Pancreas (tissue), 10 donors: ENCODE measurements around the gene CALM1. TPM values are rescaled to one million over a fixed set of nuclear protein-coding genes. Genes with fewer than 3 reads are reported as not detected.

Source experiments
- ATAC-seq, 4 donors: fragments of 200-7000 bp; cut with Tn5 transposase; one replicate each; pipeline versions ENCODE4 v1.8.0 to v1.9.1; 2020; ENCODE audit warnings: mild to moderate bottlenecking in 4 of 4, moderate library complexity in 4 of 4
- DNase-seq, 6 donors: peaks; one replicate each; pipeline ENCODE4 v3.0.0-alpha.2; 2020
- FAIRE-seq: peaks from 2 replicates; lab custom pipeline; 2012; peaks lifted over from hg19 to GRCh38; lab: Jason Lieb, UNC
- H3K27ac ChIP-seq, 4 donors: fragments of 200-600 bp; sonication (generic); 1 replicate in 3 of 4; 2 replicates in 1 of 4; pipeline versions ENCODE4 v1.5.0 to v1.8.0; 2020
- H3K27me3 ChIP-seq, 4 donors: fragments of 200-600 bp; one replicate each; pipeline ENCODE4 v1.8.0; 2021
- H3K36me3 ChIP-seq, 3 donors: fragments of 200-600 bp; sonication (generic) in 1 of 3; one replicate each; pipeline versions ENCODE4 v1.5.0 to v1.8.0; 2020 to 2021
- H3K4me1 ChIP-seq, 3 donors: fragments of 200-600 bp; one replicate each; pipeline ENCODE4 v1.8.0; 2021
- H3K4me3 ChIP-seq, 4 donors: fragments of 200-600 bp; sonication (generic) in 2 of 4; one replicate each; pipeline versions ENCODE4 v1.5.0 to v1.8.0; 2020 to 2021
- H3K9me3 ChIP-seq, 4 donors: fragments of 200-600 bp; one replicate each; pipeline ENCODE4 v1.8.0; 2021
- CTCF ChIP-seq, 4 donors: fragments of 200-600 bp; sonication (generic) in 3 of 4; IDR thresholded peaks; one replicate each; pipeline versions ENCODE4 v1.5.0 to v1.8.0; 2021; ENCODE audit warnings: antibody characterized with exemption in 4 of 4
- WGBS, 2 donors: extraction: QIAGEN DNeasy Blood & Tissue Kit; methylation state at CpG; one replicate each; pipeline ENCODE4 v1.1.7; 2013; 5-methylcytosine and 5-hydroxymethylcytosine counted together
- intact Hi-C, 3 donors: fragments of 100-400 bp; cut with DNase I; formaldehyde crosslinking; loops; one replicate each; pipeline versions ENCODE4 v1.11.1 to v1.14.2; 2022
- polyA plus RNA-seq, 2 donors: library from polyadenylated mRNA; stranded (reverse); fragments of 200-250 nt; gene quantifications; one replicate each; pipeline ENCODE4 v1.2.3, GENCODE V29; 2013
- total RNA-seq, 6 donors: library from RNA; stranded (reverse); fragmentation: NEBNext Ultra II Directional in 4 of 6; extraction: Animal tissue kit (Norgen Biotek cat#: 25700) in 4 of 6; gene quantifications; one replicate each; pipeline versions ENCODE4 v1.2.1 to v1.2.4, GENCODE V29; 2021 to 2023
- donor health status: healthy with polysubstance abuse.
- donor health status: DM: no; HTN: no; CAD: no; lungs with moderate emphysema.
- donor health status: DM: no; HTN: no; CAD: no.
- donor health status: control.
- donor health status: control.
- donor health status: Bipolar disorder and iron deficiency.
- donor health status: DM: yes; HTN: yes; CAD: no.
- donor health status: DM: no; HTN: no; CAD: no.
- donor health status: DM: no; HTN: no; CAD: no.
- donor health status: DM: yes; HTN: yes; CAD: no.

CALM1 gene
- total and polyA plus RNA-seq, 8 donors: 104 to 181 (median 141) TPM

GRCh38 chr14:90429236-90429635 lies 32.4 kb downstream of the CALM1 start:
- H3K36me3 ChIP-seq: no peaks in the 10 kb centered on the region
- 78 to 82% methylated on average over 3 of the region's 3 CpGs for WGBS, 2 donors

GRCh38 chr14:90429754-90430153 lies 32.9 kb downstream of the CALM1 start:
- DNase-seq: no peak
- Histone ChIP-seq H3K36me3 (no peaks in the 10 kb centered on the region), H3K27ac (no peak overlapping the region), H3K9me3 (no peaks in the 10 kb centered on the region), H3K4me1 (no peaks in the 10 kb centered on the region), H3K4me3 (no peak overlapping the region), H3K27me3 (no peaks in the 10 kb centered on the region)
- no peak for TF ChIP-seq CTCF (IDR thresholded peaks at IDR 0.05)
- intact Hi-C loops: no loop called here
- WGBS, 2 donors: 64 to 66% methylated on average over 4 of the region's 4 CpGs
- no peak for FAIRE-seq
- ATAC-seq: no peak

More at GRCh38 chr14:90429236-90429635, 32.4 kb downstream of the CALM1 start:
- DNase-seq (no peak), ATAC-seq (no peak), FAIRE-seq (no peak)
- intact Hi-C loops: no loop called here
- H3K9me3 ChIP-seq: no peaks in the 10 kb centered on the region
- no peak overlapping the region for H3K4me3 ChIP-seq
- no peak overlapping the region for H3K27ac ChIP-seq
- no peak for TF ChIP-seq CTCF (IDR thresholded peaks at IDR 0.05)
- H3K27me3 ChIP-seq: no peaks in the 10 kb centered on the region
- no peaks in the 10 kb centered on the region for H3K4me1 ChIP-seq

GRCh38 chr14:90434370-90435020 lies 37.7 kb downstream of the CALM1 start:
- H3K4me3 ChIP-seq: no peak overlapping the region
- H3K36me3 ChIP-seq: no peaks in the 10 kb centered on the region
- intact Hi-C loops: no loop called here
- ATAC-seq (no peak), DNase-seq (no peak), FAIRE-seq (no peak)
- H3K27me3 ChIP-seq: no peaks in the 10 kb centered on the region
- no peak overlapping the region for H3K27ac ChIP-seq
- H3K4me1 ChIP-seq: no peaks in the 10 kb centered on the region
- TF ChIP-seq CTCF (IDR thresholded peaks at IDR 0.05): no peak
- H3K9me3 ChIP-seq: no peaks in the 10 kb centered on the region
- 77 to 90% methylated on average over 9 of the region's 9 CpGs for WGBS, 2 donors

- Histone ChIP-seq H3K27ac (no peak overlapping the region), H3K4me1 (no peaks in the 10 kb centered on the region), H3K9me3 (no peaks in the 10 kb centered on the region), H3K36me3 (no peaks in the 10 kb centered on the region), H3K27me3 (no peaks in the 10 kb centered on the region), H3K4me3 (no peak overlapping the region)
- ATAC-seq (no peak), FAIRE-seq (no peak), DNase-seq (no peak)
- TF ChIP-seq CTCF (IDR thresholded peaks at IDR 0.05): no peak
- intact Hi-C loops: no loop called here
- 84 to 96% methylated on average over 6 of the region's 6 CpGs for WGBS, 2 donors
Measured at GRCh38 chr14:90438841-90439240, 42.0 kb downstream of the CALM1 start.

- no peak for ATAC-seq
- Histone ChIP-seq H3K36me3 (no peaks in the 10 kb centered on the region), H3K27me3 (no peaks in the 10 kb centered on the region), H3K4me3 (no peak overlapping the region), H3K27ac (no peak overlapping the region), H3K4me1 (no peaks in the 10 kb centered on the region), H3K9me3 (no peaks in the 10 kb centered on the region)
- 67 to 69% methylated on average over 5 of the region's 5 CpGs for WGBS, 2 donors
- TF ChIP-seq CTCF (IDR thresholded peaks at IDR 0.05): no peak
- no peak for DNase-seq
- FAIRE-seq: no peak
- intact Hi-C loops: no loop called here
Measured at GRCh38 chr14:90440021-90440451, 43.2 kb downstream of the CALM1 start.
